Measurements from ENCODE around the gene OR2H1.

Gene OR2H1

DNA sequence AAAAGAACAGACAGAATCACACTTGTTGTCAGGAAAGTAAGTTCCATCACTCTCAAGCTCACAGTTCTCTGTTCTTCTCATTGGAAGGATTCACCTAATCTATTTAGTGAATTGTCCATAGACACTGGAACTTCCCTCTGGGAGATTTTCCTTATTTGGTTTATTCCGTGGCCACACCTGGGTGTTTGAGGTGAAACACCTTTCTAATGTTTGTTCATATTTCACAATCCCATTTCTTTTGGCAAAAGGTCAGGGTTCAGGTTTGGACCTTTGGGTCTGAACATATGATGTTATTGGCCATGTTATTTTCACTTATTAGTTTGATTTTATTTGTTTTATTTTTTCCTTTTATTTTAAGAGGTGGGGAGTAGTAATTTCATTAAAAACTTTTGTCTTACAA lies 26.8 kb downstream of the OR2H1 start:
- no peak for DNase-seq (ENCODE audit: low read depth in 2 of 2)

DNA sequence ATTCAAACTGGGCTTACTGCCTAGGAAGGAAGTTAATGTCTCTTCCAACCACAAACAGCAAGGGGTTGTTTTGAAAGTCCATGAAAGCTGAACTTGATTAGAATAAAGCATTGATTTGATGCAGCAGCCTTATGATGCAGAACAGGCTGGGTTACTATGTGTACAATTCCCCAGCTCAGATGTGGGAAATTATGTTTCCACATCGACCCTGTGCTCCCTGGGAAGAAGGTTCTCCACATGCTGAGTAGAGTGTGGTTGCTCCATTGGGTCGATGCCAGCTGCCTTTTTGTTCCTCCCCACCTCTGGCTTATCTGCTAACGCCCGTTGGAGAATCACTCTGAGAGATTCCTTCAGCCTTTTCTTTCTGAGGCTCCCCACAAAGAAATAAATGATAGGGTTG lies 29.6 kb downstream of the OR2H1 start:
- no peak for DNase-seq (ENCODE audit: low read depth in 2 of 2)

DNA sequence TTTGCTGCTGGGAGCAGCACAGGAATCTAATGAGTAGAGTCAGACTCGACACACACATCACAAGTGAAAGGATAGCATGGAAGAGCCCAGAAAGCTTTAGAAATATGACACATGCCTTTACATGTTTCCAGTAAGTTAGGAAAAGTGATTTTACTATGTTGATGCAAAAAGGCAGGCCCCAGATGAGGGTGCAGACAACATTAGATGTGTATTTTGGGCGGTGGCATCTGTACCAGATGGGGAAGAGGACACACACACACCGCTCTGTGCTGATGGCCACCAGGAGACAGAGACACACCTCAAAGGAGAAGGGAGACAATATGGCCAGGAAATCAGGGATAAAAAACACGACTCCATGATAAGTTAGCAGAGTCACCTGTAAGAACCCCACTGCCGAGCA lies 30.2 kb downstream of the OR2H1 start:
- DNase-seq (ENCODE audit: low read depth in 2 of 2): no peak

DNA sequence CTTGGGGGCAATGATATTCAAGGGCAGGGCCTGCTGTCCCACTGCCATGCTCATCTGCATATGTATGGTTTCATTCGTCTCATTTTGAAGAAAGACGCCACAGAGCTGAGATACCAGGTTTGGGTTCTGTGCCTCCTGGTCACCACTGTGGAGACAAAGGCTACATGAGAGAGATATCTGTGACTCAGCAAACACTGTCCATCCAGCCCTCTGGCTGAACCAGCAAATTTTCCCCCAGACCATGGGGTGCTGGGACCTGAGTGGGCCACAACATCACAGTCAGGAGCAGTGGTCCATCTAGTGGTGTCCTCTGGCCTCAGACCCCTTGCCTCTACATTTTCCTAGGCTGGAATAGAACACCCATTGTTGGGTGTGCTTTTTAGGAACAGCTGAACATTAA lies 30.7 kb downstream of the OR2H1 start, which contains the start of gene MAS1L:
MAS1L (minus strand) TSS at position 297 of the 400 bp plus-strand sequence; CDS start at position 243, 54 bp downstream.
- DNase-seq (ENCODE audit: low read depth in 2 of 2): no peak

DNA sequence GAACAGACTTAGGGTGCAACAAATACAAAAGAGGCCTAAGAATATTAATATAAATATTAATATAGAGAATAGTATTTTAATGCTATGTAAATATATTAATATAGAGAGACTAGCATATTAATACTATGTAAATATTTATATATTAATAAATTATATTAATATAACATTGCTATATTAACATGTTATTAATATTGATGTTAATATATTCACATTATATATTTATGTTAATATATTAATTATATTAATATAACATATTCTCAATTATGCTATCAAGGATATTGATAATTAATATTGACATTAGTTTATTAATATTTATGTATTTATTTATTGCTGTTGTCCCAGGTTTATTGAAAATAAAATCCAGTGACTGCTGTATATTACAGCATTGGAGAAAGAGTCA lies 31.9 kb downstream of the OR2H1 start:
- DNase-seq (ENCODE audit: low read depth in 2 of 2): no peak

DNA sequence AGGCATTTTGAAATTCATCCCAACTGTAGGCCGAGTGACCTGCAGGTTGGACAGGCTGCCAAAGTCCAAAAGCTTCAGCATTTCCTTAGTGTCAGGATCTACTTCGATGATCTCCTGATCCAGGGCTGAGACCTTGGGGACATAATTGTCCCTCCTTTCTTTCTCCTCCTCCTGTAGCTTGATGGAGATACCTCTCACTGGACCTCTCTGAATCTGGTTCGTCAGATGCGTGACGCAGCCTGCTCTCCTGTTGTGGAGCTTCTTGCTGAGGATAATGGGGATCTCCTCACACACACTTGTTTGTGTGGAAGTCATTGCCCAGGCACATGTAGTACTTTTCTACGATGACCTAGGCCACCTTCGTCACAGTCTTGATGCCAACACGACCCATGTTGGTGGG lies 32.3 kb downstream of the OR2H1 start:
- DNase-seq (ENCODE audit: low read depth in 2 of 2): no peak

DNA sequence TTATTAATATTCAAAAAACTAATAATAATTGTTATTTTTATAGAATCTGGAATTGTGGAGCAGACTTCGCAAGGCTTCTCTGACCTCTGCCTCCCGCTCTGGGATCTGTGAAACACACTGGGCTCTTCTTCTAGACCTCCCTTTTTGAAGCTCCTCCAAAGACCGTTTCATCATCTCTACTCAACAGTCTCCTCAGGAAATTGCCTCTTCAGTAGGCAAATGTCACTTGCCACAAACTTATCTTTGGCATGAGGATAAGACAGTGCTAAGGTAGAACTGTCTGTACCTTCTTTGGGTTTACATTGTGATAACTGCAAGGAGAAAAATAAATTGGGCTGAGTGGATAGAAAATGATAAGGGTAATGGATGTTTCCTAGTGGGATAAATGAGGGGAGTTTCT lies 33.1 kb downstream of the OR2H1 start:
- no peak for DNase-seq (ENCODE audit: low read depth in 2 of 2)

DNA sequence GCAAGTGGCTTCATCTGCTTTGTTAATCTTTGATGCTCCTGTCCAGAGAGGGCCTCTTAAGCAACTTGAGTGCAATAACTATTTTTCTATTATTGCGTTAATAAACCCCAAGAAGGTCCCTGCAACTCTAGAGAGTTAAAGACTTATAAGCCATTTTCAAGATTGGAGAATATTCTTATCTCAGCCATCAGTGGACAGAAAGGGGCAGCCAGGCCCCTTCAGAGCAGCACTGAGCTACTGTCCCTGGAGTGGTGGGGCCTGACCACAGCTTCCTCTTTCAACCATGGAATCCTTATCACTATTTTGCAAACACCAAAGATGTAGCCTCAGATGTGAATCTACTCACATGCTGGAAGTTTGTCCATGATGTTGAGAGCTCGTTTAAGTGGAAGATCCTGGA lies 33.6 kb downstream of the OR2H1 start:
- no peak for DNase-seq (ENCODE audit: low read depth in 2 of 2)

DNA sequence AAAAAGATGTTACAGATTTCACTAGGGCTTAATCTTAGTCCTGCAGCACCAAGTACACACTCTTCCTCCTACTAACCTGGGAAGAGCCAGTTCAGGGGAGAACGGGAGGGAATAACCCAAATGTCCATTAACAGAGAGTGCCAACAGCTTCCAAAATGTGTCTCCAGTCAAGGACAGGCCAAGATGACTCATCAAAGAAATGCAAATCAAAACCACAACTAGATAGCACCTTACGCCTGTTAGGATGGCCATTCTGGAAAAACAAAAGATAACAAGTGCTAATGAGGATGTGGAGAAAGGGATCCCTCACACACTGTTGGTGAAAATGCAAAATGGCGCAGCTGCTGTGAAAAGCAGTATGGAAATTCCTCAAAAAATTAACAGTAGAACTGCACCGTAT lies 34.6 kb downstream of the OR2H1 start:
- no peak for DNase-seq (ENCODE audit: low read depth in 2 of 2)

DNA sequence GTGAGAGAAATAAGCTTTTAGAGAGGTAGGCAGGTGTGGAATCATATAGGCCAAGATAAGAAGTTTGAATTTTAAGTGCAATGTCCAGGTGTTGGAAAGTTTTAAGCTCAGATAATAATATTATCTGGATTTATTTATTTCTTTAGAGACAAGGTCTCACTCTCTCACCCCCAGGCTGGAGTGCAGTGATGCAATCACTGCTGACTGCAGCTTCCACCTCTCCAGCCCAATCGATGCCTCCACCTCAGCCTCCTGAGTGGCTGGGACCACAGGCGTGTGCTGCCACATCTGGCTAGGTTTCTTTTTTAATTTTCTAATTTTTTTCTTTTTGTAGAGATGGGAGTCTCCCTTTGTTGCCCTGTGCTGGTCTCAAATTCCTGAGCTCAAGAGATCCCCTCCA lies 36.3 kb downstream of the OR2H1 start:
- DNase-seq (ENCODE audit: low read depth in 2 of 2): no peak

DNA sequence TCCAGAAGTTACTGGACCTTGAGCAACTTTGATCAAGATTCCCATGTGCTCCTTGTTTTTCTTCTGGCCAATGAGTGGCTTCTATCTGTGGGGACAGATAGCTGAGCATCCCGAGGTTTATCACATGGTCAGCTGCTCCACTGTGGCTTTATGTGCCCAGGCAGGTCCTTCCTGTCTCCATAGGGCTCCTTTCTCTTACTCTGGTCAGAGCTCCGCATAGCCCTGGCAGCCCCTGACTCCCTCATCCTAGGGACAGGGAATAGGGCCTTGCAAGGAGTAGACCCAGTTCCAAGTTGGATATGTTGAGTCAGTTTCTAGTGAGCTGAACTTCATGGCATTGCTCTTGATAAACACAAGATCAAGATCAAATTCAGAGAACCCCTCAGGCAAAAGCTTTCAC lies 37.2 kb downstream of the OR2H1 start:
- DNase-seq (ENCODE audit: low read depth in 2 of 2): no peak

DNA sequence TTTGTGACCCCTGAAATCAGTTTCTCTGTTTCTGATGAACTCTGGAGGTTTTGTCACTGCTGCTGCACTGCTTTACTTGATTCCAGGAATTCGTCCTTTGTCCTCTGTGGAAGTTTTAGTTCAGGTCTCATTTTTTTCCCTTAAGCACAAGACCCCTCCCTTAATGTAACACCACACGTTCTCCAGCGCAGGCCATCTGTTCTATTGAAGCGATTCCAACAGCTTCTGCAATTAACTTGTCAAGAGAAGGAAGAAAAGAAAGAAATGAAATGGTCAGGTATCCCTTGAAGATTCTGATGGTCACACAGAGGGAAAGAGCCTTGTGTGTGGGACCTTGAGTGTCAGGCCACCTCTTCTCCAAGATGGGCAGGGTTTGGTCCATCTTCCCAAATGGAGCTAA lies 38.6 kb downstream of the OR2H1 start:
- no peak for DNase-seq (ENCODE audit: low read depth in 2 of 2)

DNA sequence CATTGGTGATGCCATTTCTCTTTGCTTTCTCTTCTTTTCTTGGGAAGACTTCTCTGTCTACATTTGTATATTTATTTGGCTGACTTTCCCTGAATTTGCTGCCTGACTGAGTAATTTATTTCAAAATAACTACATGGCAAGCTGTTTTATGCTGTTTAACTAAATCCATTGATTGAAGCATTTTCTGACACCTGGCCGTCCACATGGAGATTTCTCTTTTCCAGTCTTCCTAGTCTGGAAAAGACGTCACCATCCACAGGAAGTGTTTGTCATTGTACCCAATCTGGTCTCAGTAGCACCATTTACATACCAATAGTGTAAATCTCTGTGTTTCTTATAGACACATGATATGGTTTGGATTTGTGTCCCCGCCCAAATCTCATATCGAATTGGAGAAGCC lies 40.0 kb downstream of the OR2H1 start:
- no peak for DNase-seq (ENCODE audit: low read depth in 2 of 2)

DNA sequence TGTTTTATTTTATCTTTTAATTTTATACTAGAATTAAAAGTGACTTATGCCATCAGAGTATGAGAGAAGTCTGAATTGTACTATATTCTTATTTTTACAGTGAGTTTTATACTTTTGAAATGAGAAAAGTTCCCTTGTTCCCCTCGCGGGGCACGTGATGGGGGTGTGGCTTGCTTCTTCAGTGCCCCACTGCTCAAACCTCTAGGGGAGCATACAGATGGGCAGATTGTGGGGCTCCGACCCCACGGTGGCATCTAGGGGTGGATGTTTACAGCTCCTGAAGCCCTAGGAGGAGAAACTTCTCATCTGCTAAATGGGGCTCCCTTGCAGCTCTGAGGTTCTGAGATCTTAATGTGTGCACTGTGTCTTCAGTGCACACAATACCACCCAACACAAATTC lies 42.7 kb downstream of the OR2H1 start:
- no peak for DNase-seq (ENCODE audit: low read depth in 2 of 2)

DNA sequence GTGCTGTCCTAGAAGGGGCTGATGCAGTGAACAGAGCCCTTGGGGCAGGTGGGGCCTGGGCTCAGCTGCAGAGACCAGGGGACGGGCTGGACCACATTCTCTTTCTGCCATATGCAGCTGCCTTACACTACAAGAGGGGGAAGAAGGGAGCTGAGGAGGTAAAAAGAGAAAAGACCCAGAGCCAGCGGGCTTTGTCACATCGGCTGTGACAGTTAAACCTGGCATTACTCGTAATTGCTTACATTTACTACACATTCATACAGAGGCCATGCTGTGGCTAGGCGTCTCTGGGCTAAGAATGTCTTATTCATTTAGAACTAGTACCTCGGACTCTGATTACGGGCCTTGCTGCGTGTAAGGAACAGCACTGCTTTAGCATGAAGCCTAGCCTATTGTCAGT lies 43.6 kb downstream of the OR2H1 start:
- no peak for DNase-seq (ENCODE audit: low read depth in 2 of 2)

DNA sequence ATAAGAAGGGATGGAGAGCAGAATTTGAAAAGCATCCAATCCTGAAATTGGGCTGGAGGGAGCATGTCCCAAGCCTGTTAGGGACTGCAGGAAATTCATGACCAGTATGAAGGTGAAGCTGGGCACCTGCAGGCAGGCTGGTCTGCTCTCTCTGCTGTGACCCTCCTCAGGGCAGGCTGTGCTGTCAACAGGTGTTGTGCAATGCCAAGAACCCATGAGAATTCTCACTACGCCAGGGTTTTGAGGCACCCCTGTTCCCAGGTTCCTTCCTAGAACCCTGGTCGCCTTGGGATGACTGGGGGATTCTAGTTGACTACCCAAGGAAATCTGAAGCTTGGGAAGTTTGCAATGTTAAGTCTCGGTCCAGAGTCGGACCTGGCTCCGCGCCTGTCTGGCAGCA lies 44.2 kb downstream of the OR2H1 start:
- DNase-seq (ENCODE audit: low read depth in 2 of 2): no peak

DNA sequence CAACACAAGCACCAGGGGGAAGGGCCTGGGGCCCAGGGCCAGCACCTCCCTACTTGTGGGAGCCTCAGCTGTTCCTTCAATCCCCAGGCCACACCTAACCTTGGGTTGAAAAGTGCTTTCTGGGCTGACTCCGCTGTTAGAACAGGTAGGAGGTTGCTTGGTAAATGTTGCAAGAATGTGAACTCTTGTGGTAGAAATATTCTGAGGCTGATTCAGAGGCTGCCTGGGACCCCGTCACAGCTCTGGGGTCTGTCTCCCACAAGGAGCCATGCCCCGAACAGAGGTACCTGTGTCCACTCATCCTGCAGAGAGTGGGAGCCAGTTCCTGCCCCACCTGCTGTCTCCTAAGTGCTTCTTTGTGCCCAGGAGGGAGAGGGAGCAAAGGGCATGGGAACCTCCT lies 45.2 kb downstream of the OR2H1 start:
- no peak for DNase-seq (ENCODE audit: low read depth in 2 of 2)

DNA sequence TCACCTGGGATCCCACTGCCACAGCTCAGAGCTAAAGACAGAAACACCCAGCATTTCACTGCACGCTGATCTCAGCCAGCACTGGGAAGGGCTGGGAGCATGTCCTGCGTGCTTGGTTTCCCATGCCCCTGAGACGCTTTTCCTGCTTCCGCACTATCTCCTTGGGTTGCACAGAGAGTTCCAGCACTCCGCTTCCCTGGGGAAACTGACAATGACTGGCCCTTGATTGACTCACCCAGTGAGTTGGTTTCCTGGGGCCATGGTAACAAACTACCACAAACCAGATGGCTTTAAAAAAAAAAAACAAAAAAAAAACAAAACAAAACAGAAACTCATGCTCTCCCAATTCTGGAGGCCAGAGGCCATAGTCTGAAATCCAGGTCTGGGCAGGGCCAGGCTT lies 45.6 kb downstream of the OR2H1 start:
- no peak for DNase-seq (ENCODE audit: low read depth in 2 of 2)

DNA sequence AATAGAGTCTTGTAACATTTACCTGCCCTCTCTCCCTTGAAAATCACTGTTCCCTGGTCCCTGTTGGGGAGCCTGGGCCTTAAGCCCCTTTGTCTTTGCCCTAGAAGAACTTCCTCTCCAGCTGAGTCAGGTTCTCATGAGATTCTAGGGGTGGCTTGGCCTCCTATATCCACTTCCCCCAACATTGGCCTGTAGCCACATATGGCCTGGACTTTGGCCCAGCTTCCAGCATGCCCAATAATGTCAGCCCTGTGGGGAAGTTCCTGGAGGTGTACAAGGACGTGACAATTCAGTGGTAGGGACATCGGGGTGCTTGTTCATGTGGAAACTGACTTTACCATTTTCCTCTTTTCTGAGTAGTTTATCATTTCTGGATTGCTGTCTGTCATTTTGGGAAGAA lies 48.0 kb downstream of the OR2H1 start:
- DNase-seq (ENCODE audit: low read depth in 2 of 2): no peak

DNA sequence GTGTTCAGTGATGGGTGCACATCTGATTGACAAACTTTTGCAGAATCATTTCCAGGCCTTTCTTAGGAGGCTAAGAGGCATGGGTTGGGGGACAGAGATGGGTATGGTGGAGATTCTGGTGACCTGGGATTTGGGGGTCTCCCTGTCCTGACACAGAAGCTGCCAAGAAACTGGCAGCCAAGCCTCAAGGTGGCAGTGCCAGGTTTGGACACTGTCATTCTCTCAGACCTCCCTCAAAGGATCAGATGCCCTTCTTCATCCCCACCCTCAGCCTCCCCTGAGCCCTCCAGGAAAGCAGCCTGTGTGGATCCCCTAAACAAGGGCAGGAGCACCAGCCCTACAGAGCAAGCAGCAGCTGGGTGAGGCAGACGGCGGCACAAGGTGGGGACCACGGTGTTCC lies 48.9 kb downstream of the OR2H1 start:
- DNase-seq (ENCODE audit: low read depth in 2 of 2): no peak

DNA sequence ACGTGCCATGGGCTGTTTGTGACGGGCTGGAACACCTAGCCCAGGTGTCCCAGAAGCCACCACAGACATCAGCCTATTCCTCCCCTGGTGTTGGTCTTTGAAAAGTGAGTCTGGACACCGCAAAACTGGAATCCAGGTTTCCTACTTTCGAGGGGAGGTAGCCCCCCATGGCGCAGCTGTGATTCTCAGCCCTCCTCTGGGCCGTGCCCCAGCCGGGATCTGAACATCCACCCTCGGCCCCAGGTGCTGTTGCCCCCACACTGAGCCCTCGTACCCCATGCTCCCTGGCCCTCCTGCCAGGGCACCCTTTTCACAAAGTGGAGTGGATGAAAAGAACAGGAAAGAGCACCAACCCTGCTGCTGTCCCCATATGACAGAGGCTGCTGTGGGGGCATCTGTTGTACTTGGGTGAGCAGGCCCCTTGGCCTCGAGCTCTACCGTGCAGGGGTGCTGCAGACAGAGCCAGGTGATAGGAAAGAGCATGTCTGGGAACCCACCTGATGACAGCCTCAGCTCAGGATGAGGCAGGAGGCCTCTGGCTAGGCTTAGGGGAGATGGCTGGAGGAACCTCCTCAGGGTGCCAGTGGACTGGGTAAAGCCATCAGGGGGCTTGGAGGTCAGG lies 49.6 kb downstream of the OR2H1 start:
- no peak for DNase-seq (ENCODE audit: low read depth in 2 of 2)

DNA sequence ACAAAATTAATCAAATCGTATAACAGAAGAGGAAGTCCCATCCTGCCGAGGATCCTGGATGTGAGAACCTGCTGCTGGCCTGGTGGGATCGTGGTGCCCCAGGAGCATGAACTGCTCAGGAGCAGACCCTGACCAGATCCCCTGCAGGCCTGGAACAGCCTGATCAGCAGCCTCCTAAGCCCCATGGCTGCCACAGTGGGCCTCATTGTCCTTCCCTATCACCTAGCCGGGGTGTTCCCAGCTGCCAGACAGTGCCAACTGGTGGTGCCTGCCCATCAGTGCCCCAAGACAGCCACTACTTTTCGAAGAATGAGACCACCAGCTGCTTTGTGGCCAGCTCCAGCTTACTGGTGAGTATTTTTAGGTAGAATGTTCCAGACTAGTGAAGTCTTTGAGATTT lies 50.4 kb downstream of the OR2H1 start:
- no peak for DNase-seq (ENCODE audit: low read depth in 2 of 2)

DNA sequence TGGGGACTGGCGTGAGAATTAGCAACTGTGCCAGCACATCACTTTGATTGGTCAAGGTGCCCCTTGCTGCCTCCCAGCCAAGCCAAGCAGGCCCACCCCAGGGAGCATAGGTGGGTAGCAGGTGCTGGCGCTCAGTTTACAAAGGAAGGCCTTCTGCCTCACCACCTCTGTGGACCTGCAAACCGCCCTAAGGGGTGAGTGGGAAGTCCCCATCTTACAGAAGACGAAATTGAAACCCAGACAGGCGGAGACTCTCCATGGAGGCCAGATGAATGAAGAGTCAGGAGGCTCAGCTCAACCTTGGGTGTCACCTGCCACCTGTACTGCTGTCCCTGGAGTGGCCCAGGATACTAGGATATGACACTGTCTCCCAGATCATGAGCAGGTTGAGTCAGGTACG lies 52.3 kb downstream of the OR2H1 start:
- no peak for DNase-seq (ENCODE audit: low read depth in 2 of 2)

DNA sequence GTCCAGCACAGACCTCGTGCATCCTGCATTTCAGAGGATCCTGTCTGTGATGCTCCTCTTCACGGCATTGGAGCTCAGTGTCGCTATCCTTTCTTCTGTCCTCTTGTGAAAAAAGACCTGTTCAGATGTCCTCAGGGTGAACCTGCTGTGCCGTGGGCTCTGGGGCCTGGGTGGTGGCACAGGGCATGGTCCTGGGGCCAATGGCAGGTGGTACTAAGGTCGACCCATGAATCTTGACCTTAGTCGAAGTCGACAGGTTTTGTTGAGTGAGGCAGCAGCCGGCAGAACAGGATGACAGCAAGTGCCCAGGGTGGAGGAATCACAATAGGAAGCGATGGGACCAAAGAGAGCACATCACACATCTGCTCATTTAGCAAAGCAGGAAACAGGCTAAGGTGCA lies 52.8 kb downstream of the OR2H1 start:
- DNase-seq (ENCODE audit: low read depth in 2 of 2): no peak

DNA sequence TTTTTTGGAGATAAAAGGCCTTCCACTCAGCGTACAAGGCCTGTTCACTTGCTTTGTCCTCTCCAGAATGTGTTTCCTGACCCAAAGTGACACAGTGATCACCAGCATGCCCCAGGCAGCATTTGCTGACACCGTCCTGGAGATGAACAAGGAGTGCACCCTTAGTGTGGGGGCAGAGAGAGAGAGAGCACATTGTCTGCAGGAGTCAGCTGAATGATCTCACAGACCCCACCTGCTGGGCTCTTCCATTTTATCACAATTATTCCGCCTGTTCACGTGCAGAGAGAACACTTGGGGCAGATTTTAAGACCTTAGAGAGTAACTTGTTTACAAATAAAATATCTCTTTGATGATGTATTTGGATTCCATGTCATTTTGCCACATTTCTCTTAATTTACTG lies 53.2 kb downstream of the OR2H1 start:
- no peak for DNase-seq (ENCODE audit: low read depth in 2 of 2)
